B cell (primary cell): ENCODE results near the gene SCFD2. TPM values are rescaled to one million over a fixed set of nuclear protein-coding genes. Genes with fewer than 3 reads are reported as not detected.

ENCODE experiments used
- ATAC-seq: fragments of 200-7000 bp; cut with Tn5 transposase; one replicate; pipeline ENCODE4 v1.10.0; 2021; ENCODE audit warnings: low read depth, mild to moderate bottlenecking, moderate number of reproducible peaks, moderate library complexity
- CTCF ChIA-PET: fragments of 350-600 bp; sonication (Branson Sonifier 250); formaldehyde crosslinking; loops from one replicate; lab custom pipeline; 2021; ENCODE audit warnings: antibody characterized with exemption, inconsistent platforms; lab: Charles Lee
- POLR2A ChIA-PET: fragments of 350-600 bp; sonication (Branson Sonifier 250); formaldehyde crosslinking; loops from one replicate; lab custom pipeline; 2021; ENCODE audit warnings: antibody characterized with exemption; lab: Charles Lee
- DNase-seq: peaks from one replicate; pipeline ENCODE4 v3.0.0; 2013
- H2AFZ ChIP-seq: 2 replicates; pipeline ENCODE4 v1.6.1; 2012; ENCODE audit warnings: mild to moderate bottlenecking, low read depth, low read length; ENCODE audit not compliant: insufficient read depth, poor library complexity, severe bottlenecking
- H3K27ac ChIP-seq, 2 donors: 1 replicate in 1 of 2; 2 replicates in 1 of 2; pipeline ENCODE4 v1.5.1; 2012 to 2013; ENCODE audit warnings: low read length in 2 of 2, mild to moderate bottlenecking in 2 of 2, moderate library complexity in 1 of 2
- H3K27me3 ChIP-seq, 4 experiments: fragments of 200-600 bp in 1 of 4; sonication (generic) in 1 of 4; replicated peaks in 1 of 4; 1 replicate in 2 of 4; 2 replicates in 2 of 4; pipeline versions ENCODE4 v1.6.1 to v1.7.0; 2013 to 2016; ENCODE audit warnings: low read length in 3 of 4, mild to moderate bottlenecking in 2 of 4, mixed read lengths in 1 of 4, moderate library complexity in 1 of 4; ENCODE audit not compliant: insufficient read depth in 4 of 4, control insufficient read depth in 3 of 4; ENCODE audit errors: control extremely low read depth in 1 of 4
- H3K36me3 ChIP-seq, 2 experiments: replicated peaks in 1 of 2; 1 replicate in 1 of 2; 2 replicates in 1 of 2; pipeline versions ENCODE4 v1.6.1 to v1.7.1; 2013; ENCODE audit warnings: low read length in 1 of 2; ENCODE audit not compliant: insufficient read depth in 2 of 2, control insufficient read depth in 1 of 2; ENCODE audit errors: control extremely low read depth in 1 of 2, extremely low read depth in 1 of 2
- H3K4me1 ChIP-seq, 2 donors: fragments of 200-600 bp in 1 of 2; sonication (generic) in 1 of 2; 1 replicate in 1 of 2; 2 replicates in 1 of 2; pipeline versions ENCODE4 v1.5.1 to v1.6.1; 2013 to 2017; ENCODE audit warnings: low read length in 2 of 2; ENCODE audit not compliant: control insufficient read depth in 2 of 2, insufficient read depth in 2 of 2
- H3K4me2 ChIP-seq: replicated peaks from 2 replicates; pipeline ENCODE3; 2012; ENCODE audit warnings: mild to moderate bottlenecking, low read depth, low read length; ENCODE audit not compliant: poor library complexity, severe bottlenecking
- H3K4me3 ChIP-seq, 5 experiments: fragments of 200-600 bp in 1 of 5; sonication (generic) in 1 of 5; 1 replicate in 3 of 5; 2 replicates in 2 of 5; pipeline versions ENCODE4 v1.5.1 to v1.7.0; 2011 to 2016; ENCODE audit warnings: low read length in 4 of 5, mild to moderate bottlenecking in 4 of 5, low read depth in 2 of 5, control low read depth in 1 of 5, moderate library complexity in 1 of 5; ENCODE audit not compliant: insufficient read depth in 1 of 5; ENCODE audit errors: control extremely low read depth in 1 of 5, extremely low read depth in 1 of 5
- H3K79me2 ChIP-seq: fragments of 200-600 bp; sonication (generic); one replicate; pipeline ENCODE4 v1.6.0; 2016; ENCODE audit warnings: low read length; ENCODE audit not compliant: control insufficient read depth, insufficient read depth
- H3K9ac ChIP-seq: fragments of 200-600 bp; sonication (generic); 2 replicates; pipeline ENCODE4 v1.6.1; 2017; ENCODE audit warnings: mild to moderate bottlenecking, low read length, moderate library complexity
- H3K9me3 ChIP-seq, 3 donors: one replicate each; pipeline versions ENCODE4 v1.6.1 to v1.7.1; 2013; ENCODE audit warnings: low read length in 2 of 3; ENCODE audit not compliant: control insufficient read depth in 2 of 3, insufficient read depth in 1 of 3; ENCODE audit errors: control extremely low read depth in 1 of 3
- H4K20me1 ChIP-seq: 2 replicates; pipeline ENCODE4 v1.6.0; 2012; ENCODE audit warnings: mild to moderate bottlenecking, low read length; ENCODE audit not compliant: insufficient read depth, control insufficient read depth, poor library complexity, severe bottlenecking
- H3K27ac Mint-ChIP-seq: one replicate; pipeline ENCODE4 v1.8.0; 2021; ENCODE audit warnings: mixed read lengths
- H3K27me3 Mint-ChIP-seq: one replicate; pipeline ENCODE4 v1.8.0; 2021; ENCODE audit warnings: mixed read lengths
- H3K4me1 Mint-ChIP-seq: one replicate; pipeline ENCODE4 v1.8.0; 2021; ENCODE audit warnings: mixed read lengths
- H3K4me3 Mint-ChIP-seq: one replicate; pipeline ENCODE4 v1.8.0; 2021; ENCODE audit warnings: mixed read lengths
- H3K9me3 Mint-ChIP-seq: one replicate; pipeline ENCODE4 v1.8.0; 2022; ENCODE audit warnings: mixed read lengths; ENCODE audit not compliant: insufficient read depth
- EZH2 ChIP-seq: IDR thresholded peaks from 2 replicates; pipeline ENCODE4 v1.6.1; 2012; ENCODE audit warnings: borderline replicate concordance, low read depth, mild to moderate bottlenecking, moderate library complexity, low read length; ENCODE audit not compliant: insufficient read depth, poor library complexity, severe bottlenecking
- WGBS: methylation state at CpG from one replicate; pipeline ENCODE4 v1.1.5; 2013; ENCODE audit warnings: missing lambda C conversion rate; ENCODE audit not compliant: insufficient coverage; 5-methylcytosine and 5-hydroxymethylcytosine counted together
- intact Hi-C: fragments of 100-400 bp; cut with micrococcal nuclease; formaldehyde crosslinking; loops from one replicate; pipeline ENCODE4 v1.10.0; 2022
- polyA plus RNA-seq: library from polyadenylated mRNA; depleted of rRNA; stranded (reverse); fragments of >200 nt; gene quantifications from 2 replicates; pipeline ENCODE4 v1.2.3, GENCODE V29; 2012
- total RNA-seq, 2 donors: library from RNA; stranded (reverse); fragments of 120-200 nt in 1 of 2; gene quantifications; 1 replicate in 1 of 2; 2 replicates in 1 of 2; pipeline versions ENCODE4 v1.2.3 to v1.2.4, GENCODE V29; 2013 to 2022
- TF ChIP-seq, protein P1 (sequence below): fragments of 200-600 bp; IDR thresholded peaks from one replicate; pipeline ENCODE4 v1.8.0; 2022; ENCODE audit warnings: antibody characterized with exemption, mild to moderate bottlenecking

The SCFD2 gene
- total and polyA plus RNA-seq, 2 donors (not counting 1 experiment from before 2014, with no cell fraction given), result 12.8 to 20.4 TPM

- peaks cover 0 to 3% of the 10 kb centered on the region in 2 experiments for H3K36me3 ChIP-seq
- POLR2A ChIA-PET, result no interaction called here
- H3K27ac ChIP-seq, result no peak overlapping the region
- CTCF ChIA-PET, result no interaction called here
- no peak overlapping the region for H3K27ac Mint-ChIP-seq
- no peak overlapping the region for H3K4me2 ChIP-seq
- H3K4me3 Mint-ChIP-seq, result no peak overlapping the region
- peaks cover 8% of the 10 kb centered on the region for H3K9me3 Mint-ChIP-seq
- H3K27me3 ChIP-seq, result no peaks in the 10 kb centered on the region
- no peak overlapping the region for H3K4me3 ChIP-seq
- H4K20me1 ChIP-seq, result no peaks in the 10 kb centered on the region
- TF ChIP-seq, protein P1, sequence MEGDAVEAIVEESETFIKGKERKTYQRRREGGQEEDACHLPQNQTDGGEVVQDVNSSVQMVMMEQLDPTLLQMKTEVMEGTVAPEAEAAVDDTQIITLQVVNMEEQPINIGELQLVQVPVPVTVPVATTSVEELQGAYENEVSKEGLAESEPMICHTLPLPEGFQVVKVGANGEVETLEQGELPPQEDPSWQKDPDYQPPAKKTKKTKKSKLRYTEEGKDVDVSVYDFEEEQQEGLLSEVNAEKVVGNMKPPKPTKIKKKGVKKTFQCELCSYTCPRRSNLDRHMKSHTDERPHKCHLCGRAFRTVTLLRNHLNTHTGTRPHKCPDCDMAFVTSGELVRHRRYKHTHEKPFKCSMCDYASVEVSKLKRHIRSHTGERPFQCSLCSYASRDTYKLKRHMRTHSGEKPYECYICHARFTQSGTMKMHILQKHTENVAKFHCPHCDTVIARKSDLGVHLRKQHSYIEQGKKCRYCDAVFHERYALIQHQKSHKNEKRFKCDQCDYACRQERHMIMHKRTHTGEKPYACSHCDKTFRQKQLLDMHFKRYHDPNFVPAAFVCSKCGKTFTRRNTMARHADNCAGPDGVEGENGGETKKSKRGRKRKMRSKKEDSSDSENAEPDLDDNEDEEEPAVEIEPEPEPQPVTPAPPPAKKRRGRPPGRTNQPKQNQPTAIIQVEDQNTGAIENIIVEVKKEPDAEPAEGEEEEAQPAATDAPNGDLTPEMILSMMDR, result no peak
- no peak for TF ChIP-seq EZH2
- peaks cover 0 to 8% of the 10 kb centered on the region in 2 donors for H3K4me1 ChIP-seq
- H2AFZ ChIP-seq, result no peak overlapping the region
- no peak for ATAC-seq
- no peaks in the 10 kb centered on the region for H3K79me2 ChIP-seq
- H3K9me3 ChIP-seq, result peaks cover 0 to 8% (median 7%) of the 10 kb centered on the region in 3 donors
- intact Hi-C loops, result no loop called here
- DNase-seq, result no peak
- H3K9ac ChIP-seq, result no peak overlapping the region
- H3K27me3 Mint-ChIP-seq, result no peaks in the 10 kb centered on the region
- whole genome bisulfite sequencing, result 100% methylated on average over 1 of the region's 2 CpGs
- H3K4me1 Mint-ChIP-seq, result peaks cover 7% of the 10 kb centered on the region
These were observed 213.4 kb downstream of the SCFD2 start for GRCh38 chr4:53152467-53152866.

- intact Hi-C loops, result no loop called here
- H2AFZ ChIP-seq, result no peak overlapping the region
- H3K79me2 ChIP-seq, result no peaks in the 10 kb centered on the region
- H3K4me1 Mint-ChIP-seq, result peaks cover 7% of the 10 kb centered on the region
- H4K20me1 ChIP-seq, result no peaks in the 10 kb centered on the region
- H3K27ac Mint-ChIP-seq, result no peak overlapping the region
- 88% methylated on average over 2 of the region's 3 CpGs for WGBS
- ChIA-PET POLR2A (no interaction called here), CTCF (no interaction called here)
- no peak overlapping the region for H3K4me2 ChIP-seq
- peaks cover 0 to 3% of the 10 kb centered on the region in 2 experiments for H3K36me3 ChIP-seq
- no peak for ATAC-seq
- peaks cover 0 to 8% of the 10 kb centered on the region in 2 donors for H3K4me1 ChIP-seq
- H3K9me3 Mint-ChIP-seq, result peaks cover 8% of the 10 kb centered on the region
- H3K27me3 Mint-ChIP-seq, result no peaks in the 10 kb centered on the region
- no peaks in the 10 kb centered on the region for H3K27me3 ChIP-seq
- no peak overlapping the region for H3K4me3 Mint-ChIP-seq
- H3K27ac ChIP-seq, result no peak overlapping the region
- no peak for TF ChIP-seq EZH2
- TF ChIP-seq, protein P1, result no peak
- no peak overlapping the region for H3K9ac ChIP-seq
- H3K4me3 ChIP-seq, result no peak overlapping the region
- H3K9me3 ChIP-seq, result peaks cover 0 to 8% (median 7%) of the 10 kb centered on the region in 3 donors
- no peak for DNase-seq
These were observed 214.4 kb downstream of the SCFD2 start for GRCh38 chr4:53151489-53151788.
